ENCODE measurements around the gene RASAL2. TPM values are rescaled to one million over a fixed set of nuclear protein-coding genes. Genes with fewer than 3 reads are reported as not detected.
"Not testable (repeated sequence)": the region's sequence is repeated elsewhere in the genome, so short reads cannot be mapped to it uniquely, and the experiment has no call there.

RASAL2 gene
- total and polyA plus RNA-seq, 5 experiments from 2014 or later = not detected

DNA sequence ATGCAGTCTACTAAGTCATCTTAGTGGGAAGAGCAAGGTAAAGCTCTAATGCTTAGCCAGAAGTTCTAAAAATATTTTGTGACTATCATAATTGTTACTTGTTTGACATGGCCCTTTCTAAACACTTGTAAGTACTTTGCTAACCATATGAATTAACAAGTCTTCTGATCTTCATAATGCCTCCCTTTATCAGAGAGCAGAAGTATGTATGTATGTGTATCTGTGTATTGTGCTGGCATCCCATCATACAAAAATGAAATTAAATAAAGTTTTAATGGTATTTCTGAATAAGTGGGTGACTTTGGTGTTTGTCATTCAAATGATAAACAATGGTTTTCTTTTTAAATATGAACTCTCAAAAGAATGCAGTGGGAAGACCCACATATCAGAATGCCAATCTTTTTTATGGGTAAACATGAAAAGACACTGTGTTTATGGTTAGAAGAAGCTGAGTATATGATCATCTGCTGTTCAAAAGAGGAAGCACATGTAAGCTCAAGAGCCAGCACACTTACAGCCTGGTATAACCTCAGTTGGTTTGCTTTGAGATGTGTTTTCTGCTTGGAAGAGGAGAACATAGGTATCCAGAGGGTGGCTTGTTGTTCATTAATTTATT is 243.3 kb downstream of the RASAL2 start:
- ATAC-seq = no peak
- POLR2A ChIA-PET = no interaction called here
- H3K27ac Mint-ChIP-seq = no peak overlapping the region
- no peaks in the 10 kb centered on the region for H3K36me3 Mint-ChIP-seq
- no peak overlapping the region for H3K4me3 Mint-ChIP-seq
- H3K4me1 Mint-ChIP-seq = no peaks in the 10 kb centered on the region
- no peaks in the 10 kb centered on the region for H3K9me3 Mint-ChIP-seq
- peaks cover 4 to 9% (median 5%) of the 10 kb centered on the region in 5 donors for H3K27me3 Mint-ChIP-seq
- DNase-seq = no peak

DNA sequence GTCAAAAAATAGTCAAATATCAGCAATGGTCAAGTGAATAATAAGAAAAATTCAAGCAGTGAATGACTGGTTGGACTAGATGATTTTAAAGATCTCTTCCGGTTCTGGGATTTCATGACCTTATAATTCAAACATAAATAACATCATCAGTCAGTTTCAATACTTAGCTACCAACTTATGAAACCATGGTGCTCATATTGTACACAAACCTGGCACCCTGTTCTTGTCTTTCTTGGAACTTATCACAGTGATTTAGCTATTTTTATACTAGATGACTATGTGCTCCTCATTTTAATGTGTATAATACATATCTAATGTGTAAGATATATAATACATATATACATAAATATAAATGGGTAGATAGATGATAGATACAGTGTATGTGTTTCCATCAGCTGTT is 245.9 kb downstream of the RASAL2 start:
- DNase-seq = no peak

DNA sequence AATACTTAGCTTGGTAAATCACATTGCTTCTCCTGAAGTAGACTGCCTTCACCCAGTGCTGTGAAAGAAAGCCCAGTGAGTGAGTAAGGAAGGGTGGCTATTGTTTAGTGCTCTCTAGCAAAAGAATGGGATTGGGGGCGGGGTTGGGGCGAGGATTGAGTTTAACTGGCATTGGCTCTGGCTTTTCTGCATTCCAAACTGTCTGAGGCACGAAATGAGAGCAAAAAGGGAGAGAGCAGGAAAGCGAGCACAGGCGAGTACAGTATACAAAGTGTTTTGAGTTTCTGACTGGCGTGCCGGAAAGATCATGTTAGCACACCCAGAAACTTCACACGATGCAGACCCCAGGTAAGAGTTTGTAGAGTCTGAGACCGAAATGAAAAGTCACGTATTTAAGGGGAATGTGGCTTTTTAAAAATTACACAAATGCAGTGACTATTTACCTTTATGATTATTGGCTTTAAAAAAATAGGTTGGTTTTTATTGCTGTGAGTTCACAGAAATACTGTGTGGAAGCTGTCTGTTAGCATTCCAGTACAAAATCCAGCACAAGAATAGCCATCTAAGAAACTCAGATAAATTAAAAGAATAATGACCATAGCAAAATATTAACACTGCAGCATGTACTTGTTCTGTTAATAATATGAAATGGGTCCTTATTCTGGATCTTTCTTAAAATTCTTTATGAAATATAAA is 247.5 kb downstream of the RASAL2 start:
- Mint-ChIP-seq H3K4me3 (no peak overlapping the region), H3K9me3 (no peaks in the 10 kb centered on the region), H3K36me3 (no peaks in the 10 kb centered on the region), H3K4me1 (no peaks in the 10 kb centered on the region), H3K27ac (no peak overlapping the region), H3K27me3 (peaks cover 0 to 4% (median 3%) of the 10 kb centered on the region in 5 donors)
- DNase-seq = no peak
- ATAC-seq = no peak
- POLR2A ChIA-PET = no interaction called here

More for the DNA sequence above, 245.9 kb downstream of the RASAL2 start:
- Mint-ChIP-seq H3K27ac (no peak overlapping the region), H3K4me3 (no peak overlapping the region), H3K27me3 (peaks cover 4 to 9% (median 5%) of the 10 kb centered on the region in 5 donors), H3K4me1 (no peaks in the 10 kb centered on the region), H3K9me3 (no peaks in the 10 kb centered on the region), H3K36me3 (no peaks in the 10 kb centered on the region)
- POLR2A ChIA-PET = no interaction called here
- ATAC-seq = no peak

DNA sequence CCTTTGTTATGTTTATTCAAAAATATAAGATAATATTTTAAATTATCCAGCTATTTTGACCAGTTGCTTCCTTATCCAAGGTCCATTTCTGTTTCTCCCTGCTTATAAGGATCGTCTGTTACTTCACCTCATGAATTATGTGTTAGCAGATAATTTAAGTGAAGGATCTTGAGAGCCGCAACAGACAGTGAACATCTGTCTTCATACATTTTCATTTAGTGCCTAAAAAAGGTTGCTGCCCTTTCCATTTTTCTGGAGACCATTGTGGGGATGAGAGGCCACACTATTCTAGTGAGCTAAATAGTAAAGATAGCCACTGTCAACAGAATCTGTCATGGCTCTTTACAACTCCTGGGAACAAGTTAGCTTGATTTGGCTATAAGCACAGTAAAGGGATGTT is 248.8 kb downstream of the RASAL2 start:
- H3K9me3 Mint-ChIP-seq = no peaks in the 10 kb centered on the region
- no peak overlapping the region for H3K4me3 Mint-ChIP-seq
- no peaks in the 10 kb centered on the region for H3K36me3 Mint-ChIP-seq
- no peak overlapping the region for H3K27ac Mint-ChIP-seq
- POLR2A ChIA-PET = no interaction called here
- DNase-seq (no peak), ATAC-seq (no peak)
- no peaks in the 10 kb centered on the region for H3K4me1 Mint-ChIP-seq
- H3K27me3 Mint-ChIP-seq = peaks cover 0 to 4% (median 3%) of the 10 kb centered on the region in 5 donors

DNA sequence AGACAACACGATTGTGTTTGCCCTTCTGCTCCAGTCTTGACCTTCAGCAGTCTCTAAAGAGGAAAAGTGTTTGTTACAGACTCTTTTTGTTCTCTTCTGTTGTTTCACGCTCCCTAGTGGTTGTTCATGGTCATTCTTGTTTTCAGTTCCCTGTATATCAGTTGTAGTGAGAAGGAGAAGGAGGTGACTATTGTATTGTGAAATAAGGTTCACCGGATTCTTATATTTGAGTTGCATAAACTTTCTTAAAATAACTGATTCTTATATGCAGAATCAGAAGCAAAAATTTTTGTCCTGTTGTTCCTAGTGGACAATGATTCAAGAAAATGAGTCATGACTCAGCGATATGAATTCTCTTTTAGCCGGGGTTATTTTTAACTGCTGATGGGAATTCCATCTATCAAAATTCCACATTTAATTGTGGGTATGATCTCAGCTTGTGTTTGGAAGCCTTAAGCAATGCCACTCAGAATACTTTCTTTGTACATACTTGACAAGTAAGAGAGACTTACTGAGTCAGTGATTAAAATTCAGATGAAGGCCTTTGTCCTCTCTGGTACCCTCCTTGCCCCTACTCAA is 250.7 kb downstream of the RASAL2 start:
- Mint-ChIP-seq H3K9me3 (no peaks in the 10 kb centered on the region), H3K36me3 (no peaks in the 10 kb centered on the region), H3K27me3 (peaks cover 0 to 3% (median 0%) of the 10 kb centered on the region in 5 donors), H3K4me3 (no peak overlapping the region), H3K27ac (no peak overlapping the region), H3K4me1 (no peaks in the 10 kb centered on the region)
- DNase-seq = no peak
- POLR2A ChIA-PET = no interaction called here
- no peak for ATAC-seq

DNA sequence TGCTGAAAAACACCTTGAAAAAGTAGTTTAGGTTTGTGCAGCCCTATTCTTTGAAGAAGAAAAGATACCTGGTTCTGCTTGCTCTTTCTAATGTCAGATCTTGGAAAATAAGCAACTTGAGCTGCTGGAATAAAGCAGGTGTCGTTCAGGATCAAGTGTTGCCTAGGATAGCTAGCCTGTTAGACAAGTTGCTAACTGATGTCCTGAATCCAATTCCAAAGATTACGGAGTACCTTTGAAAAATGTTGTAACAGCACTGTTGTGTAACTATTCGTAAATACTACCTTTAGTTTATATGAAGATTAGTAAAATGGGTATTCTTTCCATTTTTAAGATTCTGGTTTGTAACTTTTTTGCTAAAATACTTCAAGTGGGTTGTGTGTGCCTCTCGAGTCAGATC is 251.3 kb downstream of the RASAL2 start:
- POLR2A ChIA-PET = no interaction called here
- Mint-ChIP-seq H3K4me3 (no peak overlapping the region), H3K27me3 (peaks cover 0 to 8% (median 2%) of the 10 kb centered on the region in 5 donors), H3K27ac (no peak overlapping the region), H3K4me1 (peaks cover 0 to 2% (median 0%) of the 10 kb centered on the region in 4 donors), H3K36me3 (no peaks in the 10 kb centered on the region), H3K9me3 (peaks cover 0 to 4% (median 0%) of the 10 kb centered on the region in 9 donors)
- ATAC-seq (no peak), DNase-seq (no peak)

DNA sequence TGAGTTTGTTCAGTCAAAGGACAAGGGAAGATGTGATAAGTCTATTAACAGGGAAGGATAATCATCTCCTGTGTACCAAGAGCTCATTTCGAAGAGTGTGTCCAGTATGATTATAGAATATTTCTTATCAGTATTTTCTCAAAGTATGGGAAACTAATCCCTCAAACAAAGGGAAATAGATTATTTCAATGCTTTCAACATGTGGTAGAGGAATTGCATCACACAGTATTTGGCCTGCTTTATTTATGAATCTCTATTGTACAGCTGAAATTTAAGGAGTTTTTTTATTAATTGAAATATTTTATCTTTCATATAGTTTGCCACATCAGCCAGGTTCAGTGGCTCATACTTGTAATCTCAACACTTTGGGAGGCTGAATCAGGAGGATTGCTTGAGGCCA is 251.9 kb downstream of the RASAL2 start:
- H3K27me3 Mint-ChIP-seq = peaks cover 0 to 10% (median 3%) of the 10 kb centered on the region in 5 donors
- no peak for ATAC-seq
- peaks cover 0 to 2% (median 0%) of the 10 kb centered on the region in 4 donors for H3K4me1 Mint-ChIP-seq
- no peaks in the 10 kb centered on the region for H3K36me3 Mint-ChIP-seq
- H3K4me3 Mint-ChIP-seq = no peak overlapping the region
- H3K27ac Mint-ChIP-seq = no peak overlapping the region
- DNase-seq = no peak
- POLR2A ChIA-PET = no interaction called here
- peaks cover 0 to 4% (median 0%) of the 10 kb centered on the region in 9 donors for H3K9me3 Mint-ChIP-seq

DNA sequence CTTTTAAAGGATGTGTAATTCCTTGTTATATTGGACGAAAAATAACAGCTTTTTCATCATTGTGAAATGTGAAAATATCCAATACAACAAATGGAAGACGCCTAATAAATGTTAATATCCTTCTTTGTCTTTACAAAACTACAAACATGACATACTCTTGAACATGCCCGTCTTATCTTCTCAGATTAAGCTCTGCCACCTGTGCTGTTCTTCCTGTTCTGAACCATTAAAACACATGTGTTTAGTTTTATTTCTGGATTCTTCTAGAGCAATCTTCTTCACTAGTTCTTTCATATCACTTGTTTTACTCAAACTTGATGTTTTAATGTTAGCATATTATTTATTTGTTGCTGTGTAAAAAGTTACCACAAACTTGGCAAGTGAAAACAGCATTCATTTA is 255.9 kb downstream of the RASAL2 start:
- Mint-ChIP-seq H3K36me3 (no peaks in the 10 kb centered on the region), H3K4me1 (peaks cover 0 to 3% (median 0%) of the 10 kb centered on the region in 4 donors), H3K9me3 (peaks cover 2 to 14% (median 9%) of the 10 kb centered on the region in 9 donors), H3K4me3 (no peak overlapping the region), H3K27me3 (peaks cover 0 to 17% (median 2%) of the 10 kb centered on the region in 5 donors), H3K27ac (no peak overlapping the region)
- ATAC-seq (no peak), DNase-seq (no peak)
- POLR2A ChIA-PET = no interaction called here

DNA sequence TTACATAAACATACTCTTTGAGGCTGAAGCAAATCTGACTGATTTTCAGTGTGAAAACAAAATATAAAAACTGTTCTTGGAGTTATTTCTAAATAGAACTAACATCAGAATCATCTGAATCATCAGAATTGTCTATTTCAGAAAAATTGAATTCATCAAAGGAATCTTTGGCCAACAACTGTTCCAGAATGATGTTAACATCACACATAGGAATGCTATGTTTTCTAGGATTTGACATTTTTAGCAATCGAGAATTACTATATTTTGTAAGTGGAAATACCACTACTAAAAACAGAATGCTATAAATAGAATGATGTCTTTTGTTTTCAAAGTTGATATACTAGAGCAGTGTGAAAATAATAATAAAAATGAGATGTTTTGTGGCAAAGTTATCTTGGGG is 258.0 kb downstream of the RASAL2 start:
- POLR2A ChIA-PET, ATAC-seq, DNase-seq, H3K4me1 Mint-ChIP-seq, H3K4me3 Mint-ChIP-seq, H3K27ac Mint-ChIP-seq, H3K36me3 Mint-ChIP-seq: not testable (repeated sequence)
- H3K27me3 Mint-ChIP-seq = peaks cover 0 to 14% (median 2%) of the 10 kb centered on the region in 5 donors
- peaks cover 2 to 15% (median 9%) of the 10 kb centered on the region in 9 donors for H3K9me3 Mint-ChIP-seq

DNA sequence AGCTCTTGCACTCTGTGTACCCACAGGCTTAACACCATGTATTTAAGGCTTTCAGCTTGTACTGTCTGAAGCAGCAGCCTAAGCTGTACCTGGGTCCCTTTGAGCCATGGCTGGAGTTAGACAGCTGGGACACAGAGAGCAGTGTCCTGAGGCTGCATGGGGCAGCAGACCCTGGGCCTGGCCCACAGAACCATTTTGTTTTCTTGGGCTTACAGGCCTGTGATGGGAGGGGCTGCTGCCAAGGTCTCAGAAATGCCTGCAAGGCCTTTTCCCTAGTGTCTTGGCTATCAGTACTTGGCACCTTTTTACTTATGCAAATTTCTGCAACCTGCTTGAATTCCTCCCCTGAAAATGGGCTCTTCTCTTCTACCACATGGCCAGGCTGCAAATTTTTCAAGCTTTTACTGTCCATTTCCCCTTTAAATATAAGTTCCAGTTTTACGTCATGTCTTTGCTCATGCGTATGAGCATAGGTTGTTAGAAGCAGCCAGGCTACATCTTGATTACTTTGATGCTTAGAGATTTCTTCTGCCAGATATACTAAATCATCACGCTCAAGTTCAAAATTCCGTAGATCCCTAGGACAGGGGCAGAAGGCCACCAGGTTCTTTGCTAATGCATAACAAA is 259.0 kb downstream of the RASAL2 start:
- peaks cover 2 to 15% (median 9%) of the 10 kb centered on the region in 9 donors for H3K9me3 Mint-ChIP-seq
- no peak overlapping the region for H3K4me3 Mint-ChIP-seq
- H3K27ac Mint-ChIP-seq = no peak overlapping the region
- POLR2A ChIA-PET = no interaction called here
- no peak for DNase-seq
- no peak for ATAC-seq
- peaks cover 0 to 3% (median 0%) of the 10 kb centered on the region in 4 donors for H3K4me1 Mint-ChIP-seq
- H3K36me3 Mint-ChIP-seq = no peaks in the 10 kb centered on the region
- peaks cover 0 to 14% (median 2%) of the 10 kb centered on the region in 5 donors for H3K27me3 Mint-ChIP-seq

DNA sequence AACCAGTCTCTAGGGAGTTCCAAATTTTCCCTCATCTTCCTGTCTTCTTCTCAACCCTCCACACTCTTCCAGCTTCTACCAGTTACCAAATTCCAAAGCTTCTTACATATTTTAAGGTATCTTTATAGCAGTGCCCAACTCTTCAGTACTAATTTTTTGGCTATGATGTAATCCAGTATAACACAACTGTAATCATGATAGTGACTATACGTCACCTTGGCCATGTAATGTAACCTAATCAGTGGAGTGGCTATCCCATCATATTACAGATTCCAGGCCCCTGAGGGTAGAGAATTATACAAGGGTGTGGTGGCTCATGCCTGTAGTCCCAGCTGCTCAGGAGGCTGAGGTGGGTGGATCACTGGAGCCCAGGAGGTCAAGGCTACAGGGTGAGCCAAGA is 259.6 kb downstream of the RASAL2 start:
- POLR2A ChIA-PET = no interaction called here
- peaks cover 2 to 15% (median 9%) of the 10 kb centered on the region in 9 donors for H3K9me3 Mint-ChIP-seq
- ATAC-seq = no peak
- H3K4me3 Mint-ChIP-seq = no peak overlapping the region
- no peak for DNase-seq
- no peaks in the 10 kb centered on the region for H3K36me3 Mint-ChIP-seq
- peaks cover 0 to 14% (median 2%) of the 10 kb centered on the region in 5 donors for H3K27me3 Mint-ChIP-seq
- no peak overlapping the region for H3K27ac Mint-ChIP-seq
- peaks cover 0 to 3% (median 0%) of the 10 kb centered on the region in 4 donors for H3K4me1 Mint-ChIP-seq

DNA sequence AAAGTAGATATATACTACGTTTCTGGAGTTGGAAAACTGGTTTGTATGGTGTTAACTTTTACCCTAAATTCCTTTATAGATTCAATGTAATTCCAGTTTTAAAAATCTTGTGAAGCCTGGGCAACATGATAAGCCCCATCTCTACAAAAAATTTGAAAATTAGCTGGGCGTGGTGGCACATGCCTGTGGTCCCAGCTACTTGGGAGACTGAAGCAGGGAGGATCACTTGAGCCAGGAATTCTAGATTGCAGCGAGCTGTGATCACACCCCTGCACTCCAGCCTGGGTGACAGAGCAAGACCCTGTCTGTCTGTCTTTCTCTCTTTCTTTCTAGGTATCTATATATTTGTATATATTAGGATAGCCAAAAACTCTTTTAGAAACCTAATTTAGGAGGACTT is 260.9 kb downstream of the RASAL2 start:
- POLR2A ChIA-PET = no interaction called here
- ATAC-seq (no peak), DNase-seq (no peak)
- Mint-ChIP-seq H3K9me3 (peaks cover 2 to 15% (median 9%) of the 10 kb centered on the region in 9 donors), H3K4me3 (no peak overlapping the region), H3K4me1 (peaks cover 0 to 3% (median 0%) of the 10 kb centered on the region in 4 donors), H3K27me3 (peaks cover 0 to 13% (median 2%) of the 10 kb centered on the region in 5 donors), H3K27ac (no peak overlapping the region), H3K36me3 (no peaks in the 10 kb centered on the region)

DNA sequence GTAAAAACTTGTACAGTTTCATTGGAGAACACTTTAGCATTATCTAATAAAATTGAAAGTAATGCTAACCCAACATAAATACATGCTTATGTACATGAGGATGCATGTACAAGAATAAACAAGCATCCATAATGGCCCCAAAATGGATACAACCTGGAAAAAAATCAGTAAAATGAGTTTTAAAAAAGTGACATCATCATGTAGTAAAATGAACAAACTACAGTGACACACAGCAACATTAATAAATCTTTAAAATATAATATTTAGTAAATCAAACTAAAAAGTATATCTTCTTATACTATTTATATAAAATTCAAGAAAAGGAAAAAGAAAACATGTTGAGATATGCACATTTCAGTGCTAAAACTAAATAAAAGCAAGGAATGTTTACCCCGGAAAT is 262.4 kb downstream of the RASAL2 start:
- DNase-seq (no peak), ATAC-seq (no peak)
- peaks cover 0 to 7% (median 0%) of the 10 kb centered on the region in 5 donors for H3K27me3 Mint-ChIP-seq
- no peak overlapping the region for H3K4me3 Mint-ChIP-seq
- peaks cover 0 to 2% (median 0%) of the 10 kb centered on the region in 4 donors for H3K4me1 Mint-ChIP-seq
- H3K27ac Mint-ChIP-seq = no peak overlapping the region
- H3K9me3 Mint-ChIP-seq = peaks cover 2 to 14% (median 9%) of the 10 kb centered on the region in 9 donors
- POLR2A ChIA-PET = no interaction called here
- no peaks in the 10 kb centered on the region for H3K36me3 Mint-ChIP-seq
